Colonic mucosa (tissue), 4 donors: Measurements from ENCODE around the gene SH3D19. TPM values are rescaled to one million over a fixed set of nuclear protein-coding genes. Genes with fewer than 3 reads are reported as not detected.

Source experiments
- DNase-seq: peaks from one replicate; pipeline ENCODE4 v3.0.0-alpha.2; 2020
- H3K27ac ChIP-seq: fragments of 200-600 bp; one replicate; pipeline ENCODE4 v1.8.0; 2021
- H3K27me3 ChIP-seq: fragments of 200-600 bp; one replicate; pipeline ENCODE4 v1.8.0; 2021
- H3K36me3 ChIP-seq: fragments of 200-600 bp; one replicate; pipeline ENCODE4 v1.8.0; 2021
- H3K4me1 ChIP-seq: fragments of 200-600 bp; one replicate; pipeline ENCODE4 v1.8.0; 2021; ENCODE audit warnings: mild to moderate bottlenecking
- H3K4me3 ChIP-seq: fragments of 200-600 bp; one replicate; pipeline ENCODE4 v1.8.0; 2021
- H3K9ac ChIP-seq, 2 donors: one replicate each; pipeline ENCODE4 v1.7.0; 2013; ENCODE audit warnings: control low read depth in 2 of 2, low read depth in 2 of 2, low read length in 2 of 2
- H3K9me3 ChIP-seq: fragments of 200-600 bp; one replicate; pipeline ENCODE4 v1.8.0; 2021
- intact Hi-C: fragments of 100-400 bp; cut with DNase I; formaldehyde crosslinking; loops from one replicate; pipeline ENCODE4 v1.14.1; 2022
- total RNA-seq, 2 donors: library from RNA; stranded (reverse); fragmentation: NEBNext Ultra II Directional in 1 of 2; extraction: Animal tissue kit (Norgen Biotek cat#: 25700) in 1 of 2; gene quantifications; one replicate each; pipeline ENCODE4 v1.2.1, GENCODE V29; 2021
- TF ChIP-seq, protein P1 (sequence below): fragments of 200-600 bp; IDR thresholded peaks from one replicate; pipeline ENCODE4 v1.8.0; 2022; ENCODE audit warnings: antibody characterized with exemption, mild to moderate bottlenecking
- donor health status: healthy.
- donor health status: DM: no; HTN: no; CAD: no.
- donor health status: DM: no; HTN: no; CAD: no.

SH3D19 gene
- total RNA-seq, 2 donors from 2014 or later = 75.5 to 104 TPM

- Histone ChIP-seq H3K36me3 (no peaks in the 10 kb centered on the region), H3K4me1 (no peaks in the 10 kb centered on the region), H3K9me3 (no peaks in the 10 kb centered on the region), H3K27me3 (no peaks in the 10 kb centered on the region), H3K27ac (no peak overlapping the region), H3K9ac (no peak overlapping the region), H3K4me3 (no peak overlapping the region)
- intact Hi-C loops = no loop called here
- TF ChIP-seq, protein P1, sequence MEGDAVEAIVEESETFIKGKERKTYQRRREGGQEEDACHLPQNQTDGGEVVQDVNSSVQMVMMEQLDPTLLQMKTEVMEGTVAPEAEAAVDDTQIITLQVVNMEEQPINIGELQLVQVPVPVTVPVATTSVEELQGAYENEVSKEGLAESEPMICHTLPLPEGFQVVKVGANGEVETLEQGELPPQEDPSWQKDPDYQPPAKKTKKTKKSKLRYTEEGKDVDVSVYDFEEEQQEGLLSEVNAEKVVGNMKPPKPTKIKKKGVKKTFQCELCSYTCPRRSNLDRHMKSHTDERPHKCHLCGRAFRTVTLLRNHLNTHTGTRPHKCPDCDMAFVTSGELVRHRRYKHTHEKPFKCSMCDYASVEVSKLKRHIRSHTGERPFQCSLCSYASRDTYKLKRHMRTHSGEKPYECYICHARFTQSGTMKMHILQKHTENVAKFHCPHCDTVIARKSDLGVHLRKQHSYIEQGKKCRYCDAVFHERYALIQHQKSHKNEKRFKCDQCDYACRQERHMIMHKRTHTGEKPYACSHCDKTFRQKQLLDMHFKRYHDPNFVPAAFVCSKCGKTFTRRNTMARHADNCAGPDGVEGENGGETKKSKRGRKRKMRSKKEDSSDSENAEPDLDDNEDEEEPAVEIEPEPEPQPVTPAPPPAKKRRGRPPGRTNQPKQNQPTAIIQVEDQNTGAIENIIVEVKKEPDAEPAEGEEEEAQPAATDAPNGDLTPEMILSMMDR = no peak
- peak; percentile 58 for DNase-seq
Observed at GRCh38 chr4:151169223-151169622, 156.2 kb downstream of the SH3D19 start.

GRCh38 chr4:151167561-151167960 lies 157.8 kb downstream of the SH3D19 start:
- no peak for DNase-seq
- H3K4me1 ChIP-seq = no peaks in the 10 kb centered on the region
- H3K4me3 ChIP-seq = no peak overlapping the region
- no peaks in the 10 kb centered on the region for H3K36me3 ChIP-seq
- no peaks in the 10 kb centered on the region for H3K9me3 ChIP-seq
- H3K27me3 ChIP-seq = no peaks in the 10 kb centered on the region
- H3K9ac ChIP-seq = no peak overlapping the region
- intact Hi-C loops = no loop called here
- H3K27ac ChIP-seq = no peak overlapping the region
- TF ChIP-seq, protein P1 = no peak

DNA sequence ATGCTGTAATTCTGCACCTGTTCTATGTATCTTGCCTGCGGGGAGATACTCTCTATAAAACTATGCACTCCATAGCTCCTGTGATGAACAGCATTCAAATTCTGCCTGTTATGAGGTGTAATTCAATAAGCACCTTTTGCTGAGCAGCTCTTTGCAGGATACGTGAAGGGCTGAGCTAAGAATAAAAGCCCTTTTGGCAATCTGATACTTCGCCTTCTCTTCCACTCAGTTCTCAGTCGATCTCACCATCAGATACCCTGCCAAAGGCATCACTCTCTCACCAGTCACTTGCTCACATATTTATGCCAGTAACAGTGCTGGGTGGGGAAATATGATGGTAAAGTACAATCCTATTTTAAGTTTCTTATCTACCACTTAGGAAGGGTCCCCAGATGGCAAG lies 158.8 kb downstream of the SH3D19 start:
- intact Hi-C loops = no loop called here
- no peak overlapping the region for H3K9ac ChIP-seq
- no peaks in the 10 kb centered on the region for H3K4me1 ChIP-seq
- H3K9me3 ChIP-seq = no peaks in the 10 kb centered on the region
- H3K27ac ChIP-seq = no peak overlapping the region
- H3K27me3 ChIP-seq = no peaks in the 10 kb centered on the region
- TF ChIP-seq, protein P1 = no peak
- no peak for DNase-seq
- no peak overlapping the region for H3K4me3 ChIP-seq
- H3K36me3 ChIP-seq = no peaks in the 10 kb centered on the region

GRCh38 chr4:151165205-151166000 lies 160.0 kb downstream of the SH3D19 start:
- Histone ChIP-seq H3K36me3 (no peaks in the 10 kb centered on the region), H3K27me3 (no peaks in the 10 kb centered on the region), H3K4me1 (no peaks in the 10 kb centered on the region), H3K9ac (no peak overlapping the region), H3K9me3 (no peaks in the 10 kb centered on the region), H3K27ac (no peak overlapping the region), H3K4me3 (no peak overlapping the region)
- TF ChIP-seq, protein P1 = no peak
- intact Hi-C loops = no loop called here
- no peak for DNase-seq

DNA sequence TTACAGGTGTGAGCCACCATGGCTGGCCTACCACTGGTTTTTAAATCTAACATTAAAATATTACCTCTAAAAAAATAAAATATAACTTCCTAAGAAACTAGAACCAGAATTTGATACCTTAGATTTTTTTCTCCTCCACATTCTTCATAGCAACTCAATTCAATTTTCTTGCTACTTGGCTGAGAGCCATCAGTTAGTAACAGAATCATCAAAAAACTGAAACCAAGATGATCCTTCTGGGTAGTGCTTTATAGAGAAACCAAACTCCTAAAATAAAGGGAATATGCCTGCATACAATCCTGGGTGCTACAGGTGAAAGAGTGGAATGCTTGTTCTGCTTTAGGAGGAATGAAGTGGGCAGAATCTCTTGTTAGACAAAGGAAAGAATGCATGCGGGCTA lies 161.6 kb downstream of the SH3D19 start:
- Histone ChIP-seq H3K9ac (no peak overlapping the region), H3K4me3 (no peak overlapping the region), H3K9me3 (no peaks in the 10 kb centered on the region), H3K27ac (no peak overlapping the region), H3K27me3 (no peaks in the 10 kb centered on the region), H3K4me1 (no peaks in the 10 kb centered on the region), H3K36me3 (no peaks in the 10 kb centered on the region)
- TF ChIP-seq, protein P1 = no peak
- intact Hi-C loops = no loop called here
- no peak for DNase-seq
